Mesenchymal stem cell (in vitro differentiated cells and primary cell): Measurements from ENCODE around the gene RERE.

Source experiments
- DNase-seq: peaks from one replicate; pipeline ENCODE4 v3.0.0-alpha.2; 2013
- H2AFZ ChIP-seq: one replicate; pipeline ENCODE4 v1.6.1; 2013; ENCODE audit warnings: low read depth, mild to moderate bottlenecking, control low read depth, inconsistent platforms, low read length, moderate library complexity
- H2AK5ac ChIP-seq: 2 replicates; pipeline ENCODE4 v1.6.1; 2013; ENCODE audit warnings: low read length, moderate library complexity, mild to moderate bottlenecking, inconsistent platforms; ENCODE audit not compliant: severe bottlenecking
- H2BK120ac ChIP-seq: one replicate; pipeline ENCODE4 v1.6.1; 2013; ENCODE audit warnings: low read depth, mild to moderate bottlenecking, inconsistent platforms, low read length, moderate library complexity
- H2BK12ac ChIP-seq, 2 experiments: one replicate each; pipeline ENCODE4 v1.6.1; 2013; ENCODE audit warnings: inconsistent platforms in 2 of 2, low read length in 2 of 2, mild to moderate bottlenecking in 2 of 2, moderate library complexity in 2 of 2, control low read depth in 1 of 2
- H2BK15ac ChIP-seq: one replicate; pipeline ENCODE4 v1.6.1; 2013; ENCODE audit warnings: mild to moderate bottlenecking, low read depth, inconsistent platforms; ENCODE audit not compliant: poor library complexity, severe bottlenecking
- H2BK5ac ChIP-seq: 2 replicates; pipeline ENCODE4 v1.6.1; 2013; ENCODE audit warnings: low read depth, mild to moderate bottlenecking, low read length, control low read depth, inconsistent platforms; ENCODE audit not compliant: poor library complexity, severe bottlenecking
- H3K14ac ChIP-seq, 2 experiments: one replicate each; pipeline ENCODE4 v1.6.1; 2013; ENCODE audit warnings: inconsistent platforms in 2 of 2, low read length in 2 of 2, control low read depth in 1 of 2, mild to moderate bottlenecking in 1 of 2, moderate library complexity in 1 of 2
- H3K18ac ChIP-seq, 2 experiments: one replicate each; pipeline ENCODE4 v1.6.1; 2013; ENCODE audit warnings: inconsistent platforms in 2 of 2, low read length in 2 of 2, control low read depth in 1 of 2, low read depth in 1 of 2, mild to moderate bottlenecking in 1 of 2
- H3K23ac ChIP-seq, 2 experiments: one replicate each; pipeline ENCODE4 v1.6.1; 2013; ENCODE audit warnings: inconsistent platforms in 2 of 2, low read length in 2 of 2, mild to moderate bottlenecking in 2 of 2, moderate library complexity in 2 of 2, control low read depth in 1 of 2
- H3K27ac ChIP-seq: 2 replicates; pipeline ENCODE4 v1.5.1; 2013; ENCODE audit warnings: mild to moderate bottlenecking, moderate library complexity, low read length, control low read depth, inconsistent platforms; ENCODE audit not compliant: poor library complexity, severe bottlenecking
- H3K27me3 ChIP-seq, 2 experiments: 2 replicates each; pipeline versions ENCODE4 v1.6.1 to v1.7.0; 2013; ENCODE audit warnings: low read length in 2 of 2, mild to moderate bottlenecking in 2 of 2, moderate library complexity in 2 of 2, control low read depth in 1 of 2, inconsistent platforms in 1 of 2; ENCODE audit not compliant: control insufficient read depth in 1 of 2, insufficient read depth in 1 of 2
- H3K36me3 ChIP-seq, 2 experiments: 2 replicates each; pipeline versions ENCODE4 v1.6.1 to v1.7.0; 2013; ENCODE audit warnings: low read length in 2 of 2, control low read depth in 1 of 2, inconsistent platforms in 1 of 2, low read depth in 1 of 2, mild to moderate bottlenecking in 1 of 2; ENCODE audit not compliant: insufficient read depth in 2 of 2, control insufficient read depth in 1 of 2
- H3K4ac ChIP-seq, 2 experiments: one replicate each; pipeline ENCODE4 v1.6.1; 2013; ENCODE audit warnings: inconsistent platforms in 2 of 2, low read length in 2 of 2, mild to moderate bottlenecking in 2 of 2, moderate library complexity in 2 of 2, control low read depth in 1 of 2, low read depth in 1 of 2
- H3K4me1 ChIP-seq: 2 replicates; pipeline ENCODE4 v1.6.1; 2013; ENCODE audit warnings: low read depth, low read length, control low read depth; ENCODE audit not compliant: control insufficient read depth, insufficient read depth
- H3K4me2 ChIP-seq: 2 replicates; pipeline ENCODE4 v1.6.1; 2013; ENCODE audit warnings: low read length, mild to moderate bottlenecking, inconsistent platforms; ENCODE audit not compliant: poor library complexity, severe bottlenecking
- H3K4me3 ChIP-seq, 2 experiments: 2 replicates each; pipeline versions ENCODE4 v1.5.1 to v1.7.0; 2013; ENCODE audit warnings: low read length in 2 of 2, mild to moderate bottlenecking in 2 of 2, control low read depth in 1 of 2, low read depth in 1 of 2; ENCODE audit not compliant: insufficient read depth in 1 of 2
- H3K79me1 ChIP-seq: replicated peaks from 2 replicates; pipeline ENCODE4 v1.6.1; 2013; ENCODE audit warnings: mild to moderate bottlenecking, control low read depth, low read length, inconsistent platforms; ENCODE audit not compliant: poor library complexity, severe bottlenecking
- H3K9ac ChIP-seq: 2 replicates; pipeline ENCODE4 v1.7.0; 2013; ENCODE audit warnings: mild to moderate bottlenecking, low read length, moderate library complexity
- H3K9me3 ChIP-seq: 2 replicates; pipeline ENCODE4 v1.7.0; 2013; ENCODE audit warnings: mild to moderate bottlenecking, low read length; ENCODE audit not compliant: control insufficient read depth
- H4K8ac ChIP-seq: one replicate; pipeline ENCODE4 v1.6.1; 2013; ENCODE audit warnings: inconsistent platforms, mild to moderate bottlenecking, low read length, moderate library complexity
- H4K91ac ChIP-seq: one replicate; pipeline ENCODE4 v1.6.1; 2013; ENCODE audit warnings: mild to moderate bottlenecking, low read length, inconsistent platforms
- WGBS: methylation state at CpG from one replicate; pipeline ENCODE4 v1.1.7; 2013; ENCODE audit warnings: mixed read lengths; 5-methylcytosine and 5-hydroxymethylcytosine counted together

Gene RERE

GRCh38 chr1:8702472-8702849 lies 115.0 kb downstream of the RERE start:
- H2BK15ac ChIP-seq = no peak overlapping the region
- WGBS = 0% methylated on average over 5 of the region's 7 CpGs

GRCh38 chr1:8701794-8702471 lies 115.5 kb downstream of the RERE start:
- 1% methylated on average over 6 of the region's 7 CpGs for WGBS
- H4K8ac ChIP-seq = no peak overlapping the region
- no peak overlapping the region for H3K4ac ChIP-seq

More at GRCh38 chr1:8702472-8702849, 115.0 kb downstream of the RERE start:
- Histone ChIP-seq H2BK5ac (no peak overlapping the region), H2AFZ (no peak overlapping the region), H3K9me3 (no peaks in the 10 kb centered on the region), H3K9ac (peak overlapping the region; percentile 83), H3K27me3 (no peaks in the 10 kb centered on the region), H3K4me1 (peaks cover 3% of the 10 kb centered on the region), H3K27ac (peak overlapping the region; percentile 56), H4K8ac (no peak overlapping the region), H3K23ac (no peak overlapping the region), H3K18ac (peak overlapping the region in 1 of 2 experiments; percentile 88), H2BK120ac (peak overlapping the region; percentile 90), H2BK12ac (no peak overlapping the region), H3K4ac (peak overlapping the region; percentile 85 to 87), H3K4me2 (peak overlapping the region; percentile 80), H3K79me1 (peaks cover 4% of the 10 kb centered on the region), H3K14ac (no peak overlapping the region), H2AK5ac (no peak overlapping the region), H3K4me3 (peak overlapping the region in 1 of 2 experiments; percentile 81), H4K91ac (no peak overlapping the region), H3K36me3 (no peaks in the 10 kb centered on the region)
- DNase-seq = no peak

GRCh38 chr1:8699679-8700078 lies 117.8 kb downstream of the RERE start:
- Histone ChIP-seq H2AFZ (no peak overlapping the region), H3K23ac (no peak overlapping the region), H2BK5ac (no peak overlapping the region), H3K36me3 (no peaks in the 10 kb centered on the region), H4K8ac (no peak overlapping the region), H3K79me1 (peaks cover 3% of the 10 kb centered on the region), H3K14ac (no peak overlapping the region), H3K27me3 (no peaks in the 10 kb centered on the region), H4K91ac (no peak overlapping the region), H2BK120ac (no peak overlapping the region), H3K4ac (no peak overlapping the region), H3K4me3 (no peak overlapping the region), H2BK12ac (no peak overlapping the region), H2BK15ac (no peak overlapping the region), H3K27ac (no peak overlapping the region), H3K4me2 (no peak overlapping the region), H3K9ac (no peak overlapping the region), H3K18ac (no peak overlapping the region), H3K4me1 (peaks cover 2% of the 10 kb centered on the region), H3K9me3 (no peaks in the 10 kb centered on the region), H2AK5ac (no peak overlapping the region)
- no peak for DNase-seq
- WGBS = 95% methylated on average over 7 of the region's 7 CpGs

More at GRCh38 chr1:8701794-8702471, 115.5 kb downstream of the RERE start:
- H2BK15ac ChIP-seq = no peak overlapping the region
- H3K18ac ChIP-seq = peak overlapping the region; percentile 19 to 73
- peaks cover 2% of the 10 kb centered on the region for H3K4me1 ChIP-seq
- no peaks in the 10 kb centered on the region for H3K27me3 ChIP-seq
- H3K14ac ChIP-seq = no peak overlapping the region
- H2BK5ac ChIP-seq = no peak overlapping the region
- H3K9me3 ChIP-seq = no peaks in the 10 kb centered on the region
- no peak overlapping the region for H4K91ac ChIP-seq
- peak overlapping the region; percentile 74 for H3K4me2 ChIP-seq
- no peaks in the 10 kb centered on the region for H3K36me3 ChIP-seq
- H3K79me1 ChIP-seq = peaks cover 4% of the 10 kb centered on the region
- peak overlapping the region in 1 of 2 experiments; percentile 81 for H3K4me3 ChIP-seq
- no peak overlapping the region for H2BK12ac ChIP-seq
- no peak overlapping the region for H2AK5ac ChIP-seq
- no peak overlapping the region for H2AFZ ChIP-seq
- no peak overlapping the region for H3K23ac ChIP-seq
- peak; percentile 54 for DNase-seq
- peak overlapping the region; percentile 83 for H3K9ac ChIP-seq
- peak overlapping the region; percentile 64 for H3K27ac ChIP-seq
- H2BK120ac ChIP-seq = no peak overlapping the region

- no peak overlapping the region for H3K27ac ChIP-seq
- no peak overlapping the region for H3K18ac ChIP-seq
- no peak overlapping the region for H3K4me2 ChIP-seq
- H3K36me3 ChIP-seq = no peaks in the 10 kb centered on the region
- no peak overlapping the region for H4K91ac ChIP-seq
- no peak overlapping the region for H4K8ac ChIP-seq
- WGBS = 78% methylated on average over 1 of the region's 3 CpGs
- H2BK15ac ChIP-seq = no peak overlapping the region
- H3K4me1 ChIP-seq = peaks cover 2% of the 10 kb centered on the region
- no peak overlapping the region for H2BK12ac ChIP-seq
- H3K4ac ChIP-seq = no peak overlapping the region
- H3K27me3 ChIP-seq = no peaks in the 10 kb centered on the region
- H3K9ac ChIP-seq = no peak overlapping the region
- no peak overlapping the region for H3K23ac ChIP-seq
- no peak overlapping the region for H2AK5ac ChIP-seq
- no peaks in the 10 kb centered on the region for H3K9me3 ChIP-seq
- no peak overlapping the region for H2BK5ac ChIP-seq
- peaks cover 3% of the 10 kb centered on the region for H3K79me1 ChIP-seq
- no peak overlapping the region for H2AFZ ChIP-seq
- DNase-seq = no peak
- H3K14ac ChIP-seq = no peak overlapping the region
- H2BK120ac ChIP-seq = no peak overlapping the region
- no peak overlapping the region for H3K4me3 ChIP-seq
Observed at GRCh38 chr1:8698937-8699447, 118.4 kb downstream of the RERE start.
